HTR-8/SVneo (cell line): ENCODE data around the gene ZSCAN12.
A peak's percentile ranks its signal among the peaks of the same experiment; 100 is the strongest.

Experiments
- DNase-seq: peaks from one replicate; pipeline ENCODE4 v3.0.0; 2011; ENCODE audit warnings: low spot score, mixed read lengths; ENCODE audit not compliant: insufficient read length
- FAIRE-seq: peaks from 2 replicates; lab custom pipeline; 2011; peaks lifted over from hg19 to GRCh38; lab: Jason Lieb, UNC

The ZSCAN12 gene

DNA sequence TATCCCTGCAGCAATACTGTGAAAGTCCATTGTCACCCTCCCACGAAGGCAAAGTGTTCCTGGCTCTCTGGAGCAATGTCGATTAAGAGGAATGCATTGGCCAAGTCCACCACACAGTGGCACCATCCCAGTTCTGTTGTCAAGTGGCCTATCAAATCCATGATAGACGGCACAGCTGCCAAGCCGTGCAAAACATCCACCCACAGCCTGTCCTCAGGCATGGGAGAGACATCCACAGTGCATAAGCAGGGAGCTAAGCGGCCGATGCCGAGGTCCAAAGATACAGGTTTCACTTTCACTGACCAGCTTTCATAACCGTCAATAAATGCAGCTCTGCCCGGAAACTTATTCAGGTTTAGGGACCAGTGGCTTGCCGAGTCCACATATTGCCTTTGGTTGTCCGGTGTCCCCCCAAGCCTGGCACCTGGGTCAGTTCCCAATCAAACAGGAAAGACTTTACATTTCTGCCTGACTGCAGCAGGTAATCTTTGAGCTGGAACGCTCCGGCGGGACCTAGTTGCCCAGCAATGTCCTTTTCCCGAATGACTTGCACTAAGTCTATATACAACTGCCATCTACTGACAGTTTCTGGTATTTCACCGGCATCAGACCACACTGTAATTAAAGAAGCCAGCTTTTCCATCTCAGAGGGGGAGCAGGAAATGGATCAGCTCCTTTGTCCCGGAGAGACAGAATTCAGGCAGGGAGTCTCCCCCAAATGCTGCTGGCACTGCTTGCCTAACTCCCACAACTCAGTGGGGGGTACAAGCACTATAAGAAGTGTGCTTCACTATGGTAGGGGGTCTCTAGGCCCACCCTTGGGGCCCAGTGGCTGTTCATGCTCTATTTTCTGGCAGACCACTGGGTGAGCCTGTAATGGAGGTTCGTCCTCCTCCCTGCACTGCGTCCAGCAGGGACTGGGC is 43.5 kb downstream of the ZSCAN12 start:
- FAIRE-seq, result peak; percentile 60
- DNase-seq, result peak; percentile 80

GRCh38 chr6:28354688-28355554 is 44.6 kb downstream of the ZSCAN12 start:
- FAIRE-seq (no peak), DNase-seq (no peak)

DNA sequence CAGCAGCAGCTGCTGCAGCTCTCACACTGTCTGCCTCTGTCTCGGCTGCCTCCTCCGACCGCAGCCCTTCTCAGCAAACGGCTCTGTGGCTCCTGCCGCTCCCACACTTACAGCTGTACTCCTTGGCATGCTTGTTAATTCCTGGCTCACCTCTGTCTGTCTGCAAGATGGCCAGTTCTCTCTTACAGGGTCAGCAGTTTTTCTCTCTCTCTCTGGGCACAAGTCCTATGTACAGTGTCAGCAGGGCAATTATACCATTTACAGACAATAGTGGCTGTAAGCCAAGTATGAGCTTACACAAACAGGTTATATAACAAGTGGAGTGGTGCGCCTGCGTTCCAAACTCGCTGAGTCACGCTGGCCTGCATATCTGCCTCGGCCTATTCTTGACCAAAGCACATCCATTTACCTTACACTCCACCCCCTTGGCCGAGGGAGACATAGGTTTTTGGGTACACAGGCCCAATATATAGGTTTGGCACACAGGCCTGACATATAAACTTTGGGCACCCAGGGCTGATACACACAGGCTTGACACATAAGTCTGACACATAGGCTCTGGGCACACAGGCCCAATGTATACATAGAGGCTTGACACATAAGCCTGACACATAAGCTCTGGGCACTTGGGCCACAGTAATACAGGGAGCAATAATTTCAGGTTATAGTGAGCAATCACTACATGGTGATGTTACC is 45.4 kb downstream of the ZSCAN12 start:
- no peak for DNase-seq
- FAIRE-seq, result no peak

DNA sequence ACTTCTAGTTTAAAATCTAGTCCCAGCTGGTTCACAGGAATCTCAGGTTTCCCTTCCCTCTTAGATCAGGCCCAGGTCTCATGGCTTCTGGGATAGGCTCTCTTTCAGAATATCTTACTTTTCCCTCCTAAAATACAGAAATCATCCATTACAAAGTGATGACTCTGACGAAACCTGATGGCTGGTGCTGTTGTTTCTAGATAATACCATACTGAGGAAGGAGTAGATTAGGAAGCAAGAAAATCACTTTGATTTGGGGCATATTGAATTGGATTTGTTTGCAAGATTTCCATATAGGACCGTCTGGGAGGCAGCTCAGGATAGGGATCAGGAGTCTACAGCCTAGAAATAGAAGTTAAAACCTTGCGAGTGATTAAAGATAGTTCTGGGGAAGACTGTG is 46.2 kb downstream of the ZSCAN12 start:
- FAIRE-seq (no peak), DNase-seq (no peak)

DNA sequence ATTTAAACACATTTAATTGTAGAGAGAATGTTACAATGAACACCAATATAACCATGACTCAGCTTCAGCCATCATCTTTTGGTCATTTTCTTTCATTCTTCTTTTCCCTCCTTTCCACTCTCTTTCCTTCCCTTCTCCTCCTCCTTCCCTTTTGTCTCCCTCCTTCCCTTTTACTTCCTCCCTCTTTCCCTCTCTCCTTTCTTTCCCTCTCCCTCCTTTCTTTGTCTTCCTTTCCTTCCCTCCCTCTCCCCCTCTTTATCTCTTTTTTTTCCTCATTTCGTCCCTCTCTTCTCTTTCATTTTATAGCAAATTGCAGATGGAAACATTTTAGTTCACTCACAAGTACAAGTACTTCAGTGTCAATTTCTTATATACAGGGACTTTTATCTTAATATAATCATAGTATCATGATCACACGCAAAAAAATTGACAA is 48.0 kb downstream of the ZSCAN12 start:
- DNase-seq, result no peak
- FAIRE-seq, result no peak

DNA sequence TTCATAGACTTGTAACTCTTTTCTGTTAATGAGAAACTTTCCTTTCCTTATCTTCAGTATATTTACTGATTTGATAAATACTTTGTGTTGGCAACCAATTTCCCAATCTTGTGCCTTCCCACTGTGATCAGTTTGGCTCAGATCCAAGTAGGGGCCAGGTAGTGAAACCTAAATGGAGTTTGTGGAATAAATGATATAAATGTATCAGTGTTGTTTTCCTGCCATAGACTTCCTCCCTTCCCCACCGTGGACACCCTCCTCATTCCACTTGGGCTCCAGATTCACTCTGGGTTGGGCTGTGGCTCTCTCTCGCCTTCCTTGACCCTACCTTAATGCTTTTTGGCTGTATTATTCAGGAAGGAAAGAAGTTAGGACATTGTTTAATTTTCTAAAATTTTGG is 48.5 kb downstream of the ZSCAN12 start:
- DNase-seq (no peak), FAIRE-seq (no peak)

DNA sequence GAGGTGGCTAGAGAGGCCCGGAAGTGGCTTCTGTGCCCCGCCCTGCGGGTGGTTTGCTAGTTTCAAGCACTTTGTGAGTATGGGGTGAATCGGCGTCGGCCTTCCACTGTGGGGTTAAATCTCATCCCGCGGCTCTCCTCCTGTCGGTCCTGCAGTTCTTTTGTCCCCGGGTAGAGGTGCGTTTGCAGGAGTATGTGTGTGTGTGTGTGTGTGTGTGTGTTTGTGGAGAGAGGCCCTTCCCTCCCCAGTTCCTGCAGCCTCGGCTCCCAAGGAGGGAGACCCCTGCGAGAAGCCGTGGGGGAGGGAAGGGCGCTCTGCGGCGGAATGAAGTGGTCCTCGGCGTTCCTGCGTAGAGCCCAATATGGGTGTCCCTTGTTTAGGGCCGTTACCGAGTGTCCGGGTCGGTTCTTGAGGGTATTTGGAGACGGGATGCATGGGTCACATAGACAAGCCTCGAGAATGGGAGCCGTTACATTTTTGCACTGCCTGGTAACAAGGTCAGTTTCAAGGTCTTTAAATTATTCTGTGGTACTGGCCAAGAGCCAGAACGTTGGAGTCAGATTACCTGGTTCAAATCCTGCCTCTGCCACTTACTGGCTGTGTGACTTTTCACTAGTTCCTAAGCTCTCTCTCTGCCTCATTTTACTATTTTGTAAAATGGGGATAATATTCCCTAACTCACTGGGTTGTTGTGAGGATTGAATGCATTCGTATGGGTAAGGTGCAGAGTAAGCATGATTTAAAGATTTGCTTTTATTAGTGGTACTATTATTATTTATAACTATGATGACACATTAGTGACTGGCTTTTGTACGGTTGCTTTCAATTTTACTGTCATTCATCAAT is 49.4 kb downstream of the ZSCAN12 start, which contains the start of gene ZKSCAN3:
TSS of gene ZKSCAN3 (plus strand) at position 56 of the 846 bp plus-strand sequence. CDS start 9,640 bp downstream, outside the sequence.
- FAIRE-seq (no peak), DNase-seq (peak; percentile 71)

GRCh38 chr6:28349344-28349891 is 50.1 kb downstream of the ZSCAN12 start:
- FAIRE-seq (no peak), DNase-seq (no peak)

DNA sequence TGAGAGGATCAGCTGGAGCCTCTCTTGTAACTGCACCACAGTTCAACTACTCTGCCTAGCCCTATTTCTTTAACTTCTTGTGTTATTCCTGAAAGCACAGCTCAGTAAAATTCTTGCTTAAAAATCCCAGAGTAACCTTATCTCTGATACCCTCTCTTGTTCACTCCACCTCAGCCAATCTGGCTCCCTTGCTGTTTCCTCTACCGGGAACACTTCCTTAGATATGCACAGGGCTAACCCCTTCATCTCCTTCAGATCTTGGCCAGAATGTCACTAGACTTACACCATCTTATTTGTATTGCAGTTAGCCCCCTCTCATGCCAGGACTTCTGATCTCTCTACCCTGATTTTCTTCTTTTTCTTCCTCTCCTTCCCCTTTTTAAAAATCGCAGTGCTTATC is 52.4 kb downstream of the ZSCAN12 start:
- no peak for DNase-seq
- no peak for FAIRE-seq

- no peak for FAIRE-seq
- no peak for DNase-seq
Measured at GRCh38 chr6:28345201-28345600, 54.3 kb downstream of the ZSCAN12 start.

- DNase-seq, result no peak
- no peak for FAIRE-seq
Measured at GRCh38 chr6:28343898-28344677, 55.5 kb downstream of the ZSCAN12 start.

- no peak for DNase-seq
- FAIRE-seq, result no peak
Measured at GRCh38 chr6:28340310-28341095, 59.0 kb downstream of the ZSCAN12 start.

- no peak for FAIRE-seq
- DNase-seq, result no peak
Measured at GRCh38 chr6:28337121-28337520, 62.4 kb downstream of the ZSCAN12 start.

DNA sequence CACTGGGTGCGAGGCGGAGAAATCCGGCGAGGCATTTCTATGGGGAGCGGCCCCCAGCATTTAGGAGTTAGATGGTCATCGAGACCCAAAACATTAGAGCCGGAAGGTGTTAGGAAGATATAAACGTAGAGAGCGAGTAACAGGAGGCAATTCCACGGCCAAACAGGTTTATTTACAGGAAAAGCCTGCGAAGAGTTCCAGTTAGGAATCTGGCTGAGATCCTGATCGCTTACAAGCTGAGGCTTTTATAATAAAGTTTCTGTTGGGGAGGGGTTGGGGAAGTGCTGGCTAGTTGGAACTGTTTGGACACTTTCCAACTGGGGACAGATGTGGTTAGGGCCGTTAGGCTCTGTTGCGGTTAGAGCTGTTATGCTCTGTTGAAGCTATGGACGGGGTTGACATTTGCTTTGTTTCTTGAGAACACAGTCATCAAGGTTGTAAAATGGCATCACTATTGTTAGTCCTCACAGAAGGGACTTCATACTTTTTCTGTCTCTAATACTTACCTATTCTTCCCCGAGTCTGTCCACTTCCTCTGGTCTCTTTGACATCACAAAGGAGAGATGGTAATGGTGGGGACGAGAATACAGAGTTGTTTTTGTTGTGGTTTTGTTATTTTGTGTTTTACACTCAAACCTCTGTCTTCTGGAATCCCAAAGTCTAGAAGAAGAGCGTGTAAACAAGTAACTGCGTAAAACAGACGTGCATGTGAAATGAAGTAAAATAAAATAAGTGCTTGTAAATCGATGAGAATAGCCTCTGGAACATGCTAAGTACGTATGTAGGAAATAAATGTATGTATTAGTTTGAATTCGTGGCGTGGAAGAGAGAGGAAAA is 63.0 kb downstream of the ZSCAN12 start:
- DNase-seq (no peak), FAIRE-seq (no peak)

GRCh38 chr6:28335564-28336283 is 63.8 kb downstream of the ZSCAN12 start, which contains the start of gene ZSCAN31:
TSS of gene ZSCAN31 (minus strand) at chr6:28336148. CDS start at chr6:28329683, 6,465 bp downstream.
- DNase-seq (peak; percentile 86), FAIRE-seq (peak; percentile 78)

DNA sequence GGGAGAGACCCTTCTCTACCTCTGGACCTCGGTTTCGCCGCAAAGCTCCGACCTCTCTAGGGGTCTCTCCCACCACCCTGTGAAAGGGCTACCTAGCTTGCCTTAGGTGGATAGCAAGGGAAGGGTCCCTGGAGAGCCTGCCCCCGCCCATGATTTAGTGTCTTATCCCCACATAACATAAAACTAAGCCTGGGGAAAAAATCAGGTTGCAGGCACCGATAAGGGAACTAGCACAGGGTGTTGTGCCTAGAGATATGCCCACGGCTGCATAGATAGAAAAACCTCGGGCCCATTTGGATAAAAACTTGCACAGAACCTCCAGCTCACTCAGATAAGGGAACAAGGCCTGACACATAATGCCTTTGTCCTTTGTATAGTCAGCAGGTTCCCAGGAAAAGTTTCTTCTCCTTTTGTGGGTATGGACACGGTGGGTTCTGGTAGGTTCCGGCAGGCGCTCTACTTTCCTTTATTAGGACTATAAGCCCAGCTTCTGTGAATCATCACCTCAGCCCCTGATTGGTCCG is 64.4 kb downstream of the ZSCAN12 start:
- DNase-seq (no peak), FAIRE-seq (no peak)
